DND-41 (cell line): ENCODE measurements around the gene SIX3.

Source experiments
- ATAC-seq: fragments of 200-7000 bp; cut with Tn5 transposase; 3 replicates; pipeline ENCODE4 v1.9.1; 2021; ENCODE audit warnings: low read depth; ENCODE audit not compliant: insufficient read depth
- DNase-seq: peaks from one replicate; pipeline ENCODE4 v3.0.0-alpha.2; 2020
- H2AFZ ChIP-seq: 2 replicates; pipeline ENCODE4 v1.6.0; 2012; ENCODE audit warnings: low read depth, low read length
- H3K27ac ChIP-seq: 2 replicates; pipeline ENCODE4 v1.5.1; 2012; ENCODE audit warnings: low read length, inconsistent platforms
- H3K27me3 ChIP-seq: fragments of 200-600 bp; sonication (generic); 2 replicates; pipeline ENCODE4 v1.6.0; 2012; ENCODE audit warnings: low read length, mild to moderate bottlenecking, inconsistent platforms; ENCODE audit not compliant: insufficient read depth, poor library complexity
- H3K36me3 ChIP-seq: 2 replicates; pipeline ENCODE4 v1.5.1; 2012; ENCODE audit warnings: low read length, inconsistent platforms; ENCODE audit not compliant: insufficient read depth
- H3K4me1 ChIP-seq: 2 replicates; pipeline ENCODE4 v1.5.1; 2012; ENCODE audit warnings: mild to moderate bottlenecking, low read length; ENCODE audit not compliant: insufficient read depth
- H3K4me2 ChIP-seq: 2 replicates; pipeline ENCODE4 v1.6.0; 2012; ENCODE audit warnings: mild to moderate bottlenecking, moderate library complexity, low read length, inconsistent platforms; ENCODE audit not compliant: insufficient read depth
- H3K4me3 ChIP-seq, 2 experiments: fragments of 200-600 bp in 1 of 2; shearing (Covaris generic) in 1 of 2; 2 replicates each; pipeline ENCODE4 v1.5.1; 2012 to 2016; ENCODE audit warnings: inconsistent platforms in 2 of 2, low read length in 2 of 2, mild to moderate bottlenecking in 2 of 2, low read depth in 1 of 2, moderate library complexity in 1 of 2
- H3K79me2 ChIP-seq: 2 replicates; pipeline ENCODE4 v1.6.0; 2012; ENCODE audit warnings: low read length, inconsistent platforms; ENCODE audit not compliant: insufficient read depth
- H3K9ac ChIP-seq: 2 replicates; pipeline ENCODE4 v1.6.0; 2012; ENCODE audit warnings: low read depth, mild to moderate bottlenecking, inconsistent platforms, low read length, moderate library complexity
- H3K9me3 ChIP-seq: 2 replicates; pipeline ENCODE4 v1.5.1; 2012; ENCODE audit warnings: low read length, moderate library complexity, mild to moderate bottlenecking, inconsistent platforms; ENCODE audit not compliant: insufficient read depth, severe bottlenecking
- H4K20me1 ChIP-seq: 2 replicates; pipeline ENCODE4 v1.6.0; 2012; ENCODE audit warnings: low read length; ENCODE audit not compliant: insufficient read depth
- EZH2 ChIP-seq: IDR thresholded peaks from 3 replicates; pipeline ENCODE4 v1.6.1; 2012; ENCODE audit warnings: borderline replicate concordance, low read depth, mild to moderate bottlenecking, moderate library complexity, low read length, inconsistent platforms; ENCODE audit not compliant: severe bottlenecking
- TF ChIP-seq, protein P1 (sequence below): IDR thresholded peaks from 2 replicates; pipeline ENCODE4 v1.5.1; 2012; ENCODE audit warnings: borderline replicate concordance, low read length, moderate library complexity, mild to moderate bottlenecking; ENCODE audit not compliant: poor library complexity, severe bottlenecking; ENCODE audit errors: extremely low read depth

SIX3 gene

DNA sequence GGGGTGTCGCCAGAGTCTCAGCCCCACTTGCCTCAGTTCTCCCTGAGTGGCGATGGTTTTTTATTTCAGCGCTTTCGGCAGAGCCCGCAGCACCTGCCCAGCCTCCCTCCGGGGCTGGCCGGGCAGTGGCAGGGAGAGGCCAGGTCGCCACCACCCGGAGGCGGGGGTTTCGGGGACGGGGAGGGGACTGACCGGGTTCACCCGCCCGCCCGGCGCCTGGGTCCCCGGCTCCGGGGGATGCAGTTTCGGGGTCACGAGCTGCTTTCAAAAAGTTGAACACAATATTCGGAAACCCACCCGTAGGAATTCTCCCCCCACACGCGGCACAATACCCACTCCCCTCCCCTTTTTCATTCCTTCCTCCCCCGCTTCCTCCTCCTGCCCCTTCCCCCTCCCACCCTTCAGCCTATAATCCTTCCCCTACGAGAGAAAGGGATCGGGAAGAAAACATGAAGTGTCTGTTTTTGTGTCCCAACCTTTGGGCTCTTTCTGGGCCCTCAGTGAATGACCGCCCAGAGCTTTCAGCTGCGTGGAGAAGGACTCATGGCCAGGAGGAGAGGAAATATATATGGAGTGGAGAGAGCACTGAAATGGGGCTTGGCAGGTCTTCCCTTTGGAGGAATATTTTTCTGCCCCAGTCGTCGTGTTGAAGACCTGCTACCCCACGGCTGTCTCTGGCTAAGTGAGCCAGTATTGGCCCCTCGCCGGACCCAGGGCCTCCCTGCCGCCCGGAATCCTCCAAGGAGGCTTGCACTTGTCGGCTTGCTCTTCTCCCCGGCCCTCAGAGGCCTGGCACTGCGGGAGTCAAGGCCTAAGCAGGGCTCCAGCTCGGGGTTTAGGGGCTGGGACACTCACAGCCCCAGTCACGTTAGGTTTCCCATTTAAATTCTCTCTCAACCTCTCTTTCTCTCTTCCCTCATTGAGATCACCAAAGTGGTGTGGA, 2.1 kb upstream of the SIX3 start:
- peaks cover 6% of the 10 kb centered on the region for H3K27me3 ChIP-seq
- H3K4me3 ChIP-seq: no peak overlapping the region
- no peaks in the 10 kb centered on the region for H4K20me1 ChIP-seq
- H3K79me2 ChIP-seq: no peaks in the 10 kb centered on the region
- no peaks in the 10 kb centered on the region for H3K4me1 ChIP-seq
- no peak overlapping the region for H3K9ac ChIP-seq
- no peaks in the 10 kb centered on the region for H3K9me3 ChIP-seq
- H3K27ac ChIP-seq: no peak overlapping the region
- ATAC-seq (no peak), DNase-seq (no peak)
- TF ChIP-seq EZH2: no peak
- TF ChIP-seq, protein P1, sequence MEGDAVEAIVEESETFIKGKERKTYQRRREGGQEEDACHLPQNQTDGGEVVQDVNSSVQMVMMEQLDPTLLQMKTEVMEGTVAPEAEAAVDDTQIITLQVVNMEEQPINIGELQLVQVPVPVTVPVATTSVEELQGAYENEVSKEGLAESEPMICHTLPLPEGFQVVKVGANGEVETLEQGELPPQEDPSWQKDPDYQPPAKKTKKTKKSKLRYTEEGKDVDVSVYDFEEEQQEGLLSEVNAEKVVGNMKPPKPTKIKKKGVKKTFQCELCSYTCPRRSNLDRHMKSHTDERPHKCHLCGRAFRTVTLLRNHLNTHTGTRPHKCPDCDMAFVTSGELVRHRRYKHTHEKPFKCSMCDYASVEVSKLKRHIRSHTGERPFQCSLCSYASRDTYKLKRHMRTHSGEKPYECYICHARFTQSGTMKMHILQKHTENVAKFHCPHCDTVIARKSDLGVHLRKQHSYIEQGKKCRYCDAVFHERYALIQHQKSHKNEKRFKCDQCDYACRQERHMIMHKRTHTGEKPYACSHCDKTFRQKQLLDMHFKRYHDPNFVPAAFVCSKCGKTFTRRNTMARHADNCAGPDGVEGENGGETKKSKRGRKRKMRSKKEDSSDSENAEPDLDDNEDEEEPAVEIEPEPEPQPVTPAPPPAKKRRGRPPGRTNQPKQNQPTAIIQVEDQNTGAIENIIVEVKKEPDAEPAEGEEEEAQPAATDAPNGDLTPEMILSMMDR: no peak
- H3K4me2 ChIP-seq: no peak overlapping the region
- no peaks in the 10 kb centered on the region for H3K36me3 ChIP-seq
- H2AFZ ChIP-seq: no peak overlapping the region

DNA sequence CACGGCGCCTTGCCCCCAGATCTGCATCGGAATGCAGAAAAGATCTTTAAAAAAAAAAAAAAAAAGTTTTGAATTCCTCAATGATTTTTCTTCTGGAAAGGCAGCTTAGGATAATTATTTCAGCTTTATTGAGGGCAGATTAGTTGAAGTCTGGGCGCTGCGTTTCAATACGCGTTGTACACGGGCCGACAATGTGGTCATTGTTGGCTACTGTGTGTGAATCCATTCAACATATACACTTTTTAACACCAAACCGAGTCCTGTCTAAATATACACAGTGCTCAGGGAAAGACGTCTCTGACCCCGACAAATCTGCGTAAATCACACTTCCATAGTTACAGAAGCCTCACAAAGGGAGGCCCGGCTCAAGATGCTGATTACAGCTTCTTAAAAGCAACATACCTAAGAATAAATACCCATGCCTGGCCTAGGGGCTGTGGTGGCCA, 1.4 kb upstream of the SIX3 start:
- Histone ChIP-seq H3K9ac (no peak overlapping the region), H4K20me1 (no peaks in the 10 kb centered on the region), H3K36me3 (no peaks in the 10 kb centered on the region), H3K4me3 (no peak overlapping the region), H3K4me1 (no peaks in the 10 kb centered on the region), H3K9me3 (no peaks in the 10 kb centered on the region), H3K27me3 (peaks cover 6% of the 10 kb centered on the region), H3K27ac (no peak overlapping the region), H2AFZ (no peak overlapping the region), H3K79me2 (no peaks in the 10 kb centered on the region), H3K4me2 (no peak overlapping the region)
- TF ChIP-seq EZH2: no peak
- DNase-seq (no peak), ATAC-seq (no peak)

DNA sequence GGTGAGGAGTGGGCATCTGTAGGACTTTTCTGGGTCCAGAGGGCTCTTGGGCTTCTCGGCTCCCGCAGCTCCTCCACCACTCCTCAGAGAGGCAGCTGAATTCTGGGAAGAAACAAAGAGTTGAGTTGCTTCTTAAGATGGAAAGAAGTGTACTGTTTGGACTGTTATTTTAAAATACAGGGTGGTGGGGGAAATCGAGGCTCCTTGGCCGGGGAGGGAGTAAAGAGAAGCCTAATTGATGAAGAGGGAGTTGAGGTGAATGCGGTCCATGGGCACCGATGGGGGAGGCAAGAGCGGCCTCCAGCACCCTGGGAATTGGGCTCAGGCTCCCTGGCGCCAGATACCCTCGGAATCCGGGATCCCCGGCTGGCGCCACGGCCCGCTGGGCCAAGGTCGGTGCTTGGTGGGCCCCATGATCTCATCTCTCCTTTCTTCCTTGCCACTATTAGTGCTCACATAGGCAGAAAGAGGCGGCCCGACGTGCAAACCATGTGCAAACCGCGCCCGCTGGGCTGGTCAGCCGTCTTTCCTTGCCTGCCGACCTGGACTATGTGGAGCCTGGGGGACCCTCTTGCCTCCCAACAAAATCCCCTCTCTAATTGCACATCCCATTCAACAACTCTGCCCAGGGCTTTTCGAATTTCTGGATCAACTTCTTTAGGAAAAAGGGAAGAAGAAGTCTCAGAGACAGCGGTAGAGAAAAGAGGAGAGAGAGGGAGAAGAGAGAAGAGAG, 604 bp upstream of the SIX3 start:
- Histone ChIP-seq H3K27me3 (peaks cover 6% of the 10 kb centered on the region), H3K4me2 (no peak overlapping the region), H3K9ac (no peak overlapping the region), H2AFZ (no peak overlapping the region), H3K36me3 (no peaks in the 10 kb centered on the region), H3K4me1 (no peaks in the 10 kb centered on the region), H3K27ac (no peak overlapping the region), H3K79me2 (no peaks in the 10 kb centered on the region), H3K4me3 (no peak overlapping the region), H3K9me3 (no peaks in the 10 kb centered on the region), H4K20me1 (no peaks in the 10 kb centered on the region)
- DNase-seq (no peak), ATAC-seq (no peak)
- TF ChIP-seq, protein P1: no peak
- no peak for TF ChIP-seq EZH2
